SJSA1 (cell line): ENCODE results near the gene TSFM. TPM values are rescaled to one million over a fixed set of nuclear protein-coding genes. Genes with fewer than 3 reads are reported as not detected.

Source experiments
- DNase-seq, 2 experiments: peaks; one replicate each; pipeline ENCODE4 v3.0.0-alpha.2; 2015 to 2020; ENCODE audit warnings: low spot score in 2 of 2, low read depth in 1 of 2
- H3K27ac ChIP-seq: fragments of 250-450 bp; sonication (Bioruptor Pico); 2 replicates; pipeline ENCODE4 v1.5.1; 2020; ENCODE audit warnings: mild to moderate bottlenecking, moderate library complexity
- H3K27me3 ChIP-seq: fragments of 250-450 bp; sonication (Bioruptor Pico); replicated peaks from 2 replicates; pipeline ENCODE4 v1.5.1; 2020; ENCODE audit warnings: mild to moderate bottlenecking, moderate library complexity
- H3K36me3 ChIP-seq: fragments of 250-450 bp; sonication (Bioruptor Pico); 2 replicates; pipeline ENCODE4 v1.5.1; 2020; ENCODE audit warnings: mild to moderate bottlenecking
- H3K4me1 ChIP-seq: fragments of 250-450 bp; sonication (Bioruptor Pico); replicated peaks from 2 replicates; pipeline ENCODE4 v1.6.1; 2021; ENCODE audit warnings: mild to moderate bottlenecking
- H3K4me3 ChIP-seq: fragments of 250-450 bp; sonication (Bioruptor Pico); 2 replicates; pipeline ENCODE4 v1.5.1; 2020; ENCODE audit warnings: mild to moderate bottlenecking
- H3K9me3 ChIP-seq: fragments of 250-450 bp; sonication (Bioruptor Pico); replicated peaks from 2 replicates; pipeline ENCODE4 v1.5.1; 2020; ENCODE audit warnings: mild to moderate bottlenecking
- total RNA-seq: library from RNA; depleted of rRNA; stranded (reverse); fragments of >200 nt; shearing (Covaris generic); gene quantifications from 2 replicates; pipeline ENCODE4 v1.2.3, GENCODE V29; 2014

Gene TSFM
- total RNA-seq, 1 experiment from 2014 or later: 591 TPM

- no peak overlapping the region for H3K4me3 ChIP-seq
- H3K9me3 ChIP-seq: peaks cover 25% of the 10 kb centered on the region
- DNase-seq: peak; percentile 69 to 80
- H3K36me3 ChIP-seq: peaks cover 45% of the 10 kb centered on the region
- peaks cover 53% of the 10 kb centered on the region for H3K27me3 ChIP-seq
- H3K4me1 ChIP-seq: peaks cover 31% of the 10 kb centered on the region
- H3K27ac ChIP-seq: no peak overlapping the region
These were observed 18.5 kb upstream of the TSFM start for GRCh38 chr12:57763881-57764661.

GRCh38 chr12:57764662-57765002 lies 18.0 kb upstream of the TSFM start:
- peaks cover 25% of the 10 kb centered on the region for H3K9me3 ChIP-seq
- peaks cover 52% of the 10 kb centered on the region for H3K27me3 ChIP-seq
- H3K36me3 ChIP-seq: peaks cover 49% of the 10 kb centered on the region
- no peak overlapping the region for H3K27ac ChIP-seq
- peak overlapping the region; percentile 21 for H3K4me3 ChIP-seq
- peaks cover 31% of the 10 kb centered on the region for H3K4me1 ChIP-seq
- no peak for DNase-seq

- peaks cover 54% of the 10 kb centered on the region for H3K36me3 ChIP-seq
- DNase-seq: peak in 1 of 2 experiments; percentile 99
- H3K9me3 ChIP-seq: peaks cover 25% of the 10 kb centered on the region
- peaks cover 51% of the 10 kb centered on the region for H3K27me3 ChIP-seq
- no peak overlapping the region for H3K27ac ChIP-seq
- H3K4me3 ChIP-seq: peak overlapping the region; percentile 21
- H3K4me1 ChIP-seq: peaks cover 31% of the 10 kb centered on the region
These were observed 17.4 kb upstream of the TSFM start for GRCh38 chr12:57765003-57765697.

- Histone ChIP-seq H3K9me3 (peaks cover 25% of the 10 kb centered on the region), H3K27ac (no peak overlapping the region), H3K4me1 (peaks cover 34% of the 10 kb centered on the region), H3K27me3 (peaks cover 51% of the 10 kb centered on the region), H3K4me3 (no peak overlapping the region), H3K36me3 (peaks cover 61% of the 10 kb centered on the region)
- no peak for DNase-seq
These were observed 16.7 kb upstream of the TSFM start for GRCh38 chr12:57765698-57766463.

- Histone ChIP-seq H3K27ac (no peak within 1 kb of the TSS), H3K4me1 (peaks cover 41% of the 10 kb centered on the region), H3K36me3 (peaks cover 63% of the 10 kb centered on the region), H3K27me3 (peaks cover 51% of the 10 kb centered on the region), H3K4me3 (no peak within 1 kb of the TSS), H3K9me3 (peaks cover 25% of the 10 kb centered on the region)
- DNase-seq: no peak
These were observed 15.9 kb upstream of the TSFM start, which contains the start of gene CYP27B1 for GRCh38 chr12:57766464-57767304. CYP27B1 (minus strand) TSS chr12:57767078; CDS start chr12:57767041, 37 bp downstream.

- peaks cover 25% of the 10 kb centered on the region for H3K9me3 ChIP-seq
- H3K27ac ChIP-seq: no peak overlapping the region
- no peak overlapping the region for H3K4me3 ChIP-seq
- DNase-seq: peak in 1 of 2 experiments; percentile 85
- H3K4me1 ChIP-seq: peaks cover 43% of the 10 kb centered on the region
- H3K27me3 ChIP-seq: peaks cover 51% of the 10 kb centered on the region
- H3K36me3 ChIP-seq: peaks cover 63% of the 10 kb centered on the region
These were observed 15.3 kb upstream of the TSFM start for GRCh38 chr12:57767305-57767698.

GRCh38 chr12:57767876-57768275 lies 14.7 kb upstream of the TSFM start:
- Histone ChIP-seq H3K36me3 (peaks cover 68% of the 10 kb centered on the region), H3K4me1 (peaks cover 48% of the 10 kb centered on the region), H3K27ac (no peak overlapping the region), H3K4me3 (no peak overlapping the region), H3K9me3 (peaks cover 25% of the 10 kb centered on the region), H3K27me3 (peaks cover 48% of the 10 kb centered on the region)
- DNase-seq: no peak

GRCh38 chr12:57769594-57769993 lies 13.0 kb upstream of the TSFM start:
- Histone ChIP-seq H3K27me3 (peaks cover 31% of the 10 kb centered on the region), H3K9me3 (peaks cover 21% of the 10 kb centered on the region), H3K4me3 (no peak overlapping the region), H3K4me1 (peaks cover 52% of the 10 kb centered on the region), H3K36me3 (peaks cover 80% of the 10 kb centered on the region), H3K27ac (no peak overlapping the region)
- DNase-seq: no peak

GRCh38 chr12:57770734-57771133 lies 11.9 kb upstream of the TSFM start:
- Histone ChIP-seq H3K4me3 (peak overlapping the region; percentile 57), H3K4me1 (peaks cover 41% of the 10 kb centered on the region), H3K36me3 (peaks cover 75% of the 10 kb centered on the region), H3K9me3 (peaks cover 10% of the 10 kb centered on the region), H3K27ac (peak overlapping the region; percentile 83; the same call in 1 of the 2 replicates), H3K27me3 (peaks cover 19% of the 10 kb centered on the region)
- no peak for DNase-seq

- Histone ChIP-seq H3K4me1 (peaks cover 35% of the 10 kb centered on the region), H3K9me3 (peaks cover 4% of the 10 kb centered on the region), H3K27ac (peak overlapping the region; percentile 83), H3K4me3 (peak overlapping the region; percentile 57), H3K36me3 (peaks cover 75% of the 10 kb centered on the region), H3K27me3 (peaks cover 13% of the 10 kb centered on the region)
- no peak for DNase-seq
These were observed 11.2 kb upstream of the TSFM start for GRCh38 chr12:57771236-57771872.

GRCh38 chr12:57771873-57772428 lies 10.6 kb upstream of the TSFM start, which contains the start of gene METTL1:
METTL1 (minus strand) TSS chr12:57772105; CDS start chr12:57772083, 22 bp downstream.
- DNase-seq: peak in 1 of 2 experiments; percentile 100
- peaks cover 29% of the 10 kb centered on the region for H3K4me1 ChIP-seq
- peak within 1 kb of the TSS; percentile 57 for H3K4me3 ChIP-seq
- no peaks in the 10 kb centered on the region for H3K9me3 ChIP-seq
- peak within 1 kb of the TSS; percentile 83 for H3K27ac ChIP-seq
- peaks cover 7% of the 10 kb centered on the region for H3K27me3 ChIP-seq
- peaks cover 73% of the 10 kb centered on the region for H3K36me3 ChIP-seq
